GM12878 (cell line): ENCODE data around the gene IER3IP1.

Source experiments
- BCL3 ChIP-seq: IDR thresholded peaks from 2 replicates; pipeline ENCODE4 v1.6.1; 2011; ENCODE audit warnings: borderline replicate concordance, low read depth, mild to moderate bottlenecking, moderate library complexity, low read length; ENCODE audit not compliant: insufficient read depth, poor library complexity, severe bottlenecking
- EZH2 ChIP-seq: IDR thresholded peaks from 2 replicates; pipeline ENCODE4 v1.6.1; 2012; ENCODE audit warnings: low read depth, mild to moderate bottlenecking, control low read depth, inconsistent platforms, low read length, borderline replicate concordance; ENCODE audit not compliant: control insufficient read depth
- HDAC6 ChIP-seq: fragments of 200-600 bp; sonication (generic); IDR thresholded peaks from one replicate; pipeline ENCODE4 v1.8.0; 2017; ENCODE audit warnings: antibody characterized with exemption; ENCODE audit not compliant: unreplicated experiment
- MXI1 ChIP-seq: fragments of 150-350 bp; IDR thresholded peaks from 2 replicates; pipeline ENCODE4 v1.6.1; 2011; ENCODE audit warnings: low read depth, mild to moderate bottlenecking, inconsistent platforms, low read length, improper control_type of control experiment

GRCh38 chr18:47149457-47150028 is 26.6 kb downstream of the IER3IP1 start:
- peak; percentile 22; the same call in 1 of the 2 replicates for TF ChIP-seq MXI1
- no peak for TF ChIP-seq EZH2
- TF ChIP-seq BCL3: no peak
- no peak for TF ChIP-seq HDAC6
